Measurements from ENCODE around the gene FMO2. TPM values are rescaled to one million over a fixed set of nuclear protein-coding genes. Genes with fewer than 3 reads are reported as not detected.
A peak's percentile ranks its signal among the peaks of the same experiment; 100 is the strongest.

FMO2 gene
- total RNA-seq, 2 donors from 2014 or later = 9.2 to 18.9 TPM

DNA sequence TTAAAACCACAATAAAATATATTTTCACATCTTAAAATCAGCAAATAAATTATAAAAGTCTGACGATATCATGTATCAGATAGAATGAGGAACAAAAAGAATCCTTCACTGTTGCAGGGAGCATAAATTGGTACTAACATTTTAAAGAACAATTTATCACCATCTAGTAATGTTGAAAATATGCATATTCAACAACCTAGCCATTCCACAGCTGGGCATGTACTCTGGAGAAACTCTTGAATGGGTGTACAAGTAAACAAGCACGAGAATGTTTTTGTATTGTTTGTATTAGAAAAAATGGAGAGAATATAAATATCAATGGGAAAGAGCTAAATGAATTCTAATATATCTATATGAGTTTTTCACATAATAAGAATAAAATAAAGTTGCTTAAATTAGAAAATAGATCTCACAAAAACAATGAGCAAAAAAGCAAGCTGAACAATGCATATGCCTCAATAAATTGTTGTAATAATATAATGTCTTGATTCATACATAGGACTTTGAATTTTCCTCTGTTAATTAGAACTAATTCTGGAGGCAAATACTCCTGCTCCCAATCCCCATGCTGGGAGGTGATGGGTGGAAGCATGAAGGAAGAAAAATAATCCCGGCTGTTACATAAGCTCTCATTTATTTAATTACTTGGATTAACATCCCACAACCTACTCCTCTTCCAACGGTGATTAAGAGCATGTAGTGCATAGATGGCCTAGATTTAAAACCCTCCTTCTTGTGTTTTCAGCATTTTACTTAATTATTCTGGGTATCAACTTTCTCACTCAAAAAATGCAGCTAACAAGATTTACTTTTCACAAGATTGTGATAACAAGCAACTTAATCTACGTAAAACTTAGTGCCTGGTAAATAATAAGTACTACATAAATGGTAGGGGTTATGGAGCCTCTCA is 5.5 kb upstream of the FMO2 start:
- no peak for TF ChIP-seq POLR2A (IDR thresholded peaks at IDR 0.05)
- TF ChIP-seq, protein P1, sequence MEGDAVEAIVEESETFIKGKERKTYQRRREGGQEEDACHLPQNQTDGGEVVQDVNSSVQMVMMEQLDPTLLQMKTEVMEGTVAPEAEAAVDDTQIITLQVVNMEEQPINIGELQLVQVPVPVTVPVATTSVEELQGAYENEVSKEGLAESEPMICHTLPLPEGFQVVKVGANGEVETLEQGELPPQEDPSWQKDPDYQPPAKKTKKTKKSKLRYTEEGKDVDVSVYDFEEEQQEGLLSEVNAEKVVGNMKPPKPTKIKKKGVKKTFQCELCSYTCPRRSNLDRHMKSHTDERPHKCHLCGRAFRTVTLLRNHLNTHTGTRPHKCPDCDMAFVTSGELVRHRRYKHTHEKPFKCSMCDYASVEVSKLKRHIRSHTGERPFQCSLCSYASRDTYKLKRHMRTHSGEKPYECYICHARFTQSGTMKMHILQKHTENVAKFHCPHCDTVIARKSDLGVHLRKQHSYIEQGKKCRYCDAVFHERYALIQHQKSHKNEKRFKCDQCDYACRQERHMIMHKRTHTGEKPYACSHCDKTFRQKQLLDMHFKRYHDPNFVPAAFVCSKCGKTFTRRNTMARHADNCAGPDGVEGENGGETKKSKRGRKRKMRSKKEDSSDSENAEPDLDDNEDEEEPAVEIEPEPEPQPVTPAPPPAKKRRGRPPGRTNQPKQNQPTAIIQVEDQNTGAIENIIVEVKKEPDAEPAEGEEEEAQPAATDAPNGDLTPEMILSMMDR (IDR thresholded peaks at IDR 0.05) = no peak
- Histone ChIP-seq H3K36me3 (replicated peaks in 1 of 2; ENCODE audit: insufficient read depth in 1 of 2, low read depth in 2 of 2) (no peaks in the 10 kb centered on the region), H3K27me3 (no peaks in the 10 kb centered on the region), H3K4me1 (no peaks in the 10 kb centered on the region), H3K9me3 (no peaks in the 10 kb centered on the region), H3K27ac (no peak overlapping the region), H3K4me3 (no peak overlapping the region)
- intact Hi-C loops (cut with DNase I) = no loop called here
- ATAC-seq (no peak), DNase-seq (no peak)
- 59 to 67% methylated on average over 5 of the region's 5 CpGs for WGBS, 2 donors

- H3K27ac ChIP-seq = no peak overlapping the region
- H3K9me3 ChIP-seq = no peaks in the 10 kb centered on the region
- H3K4me1 ChIP-seq = no peaks in the 10 kb centered on the region
- 78 to 92% methylated on average over 2 of the region's 2 CpGs for WGBS, 2 donors
- ATAC-seq (no peak), DNase-seq (no peak)
- H3K27me3 ChIP-seq = no peaks in the 10 kb centered on the region
- intact Hi-C loops (cut with DNase I) = no loop called here
- H3K36me3 ChIP-seq (replicated peaks in 1 of 2; ENCODE audit: insufficient read depth in 1 of 2, low read depth in 2 of 2) = no peaks in the 10 kb centered on the region
- TF ChIP-seq, protein P1 (IDR thresholded peaks at IDR 0.05) = no peak
- TF ChIP-seq POLR2A (IDR thresholded peaks at IDR 0.05) = no peak
- no peak overlapping the region for H3K4me3 ChIP-seq
These were observed 4.4 kb upstream of the FMO2 start for GRCh38 chr1:171180670-171181069.

- ATAC-seq (peak; percentile 85), DNase-seq (peak; percentile 60 to 72 (median 66))
- Histone ChIP-seq H3K36me3 (replicated peaks in 1 of 2; ENCODE audit: insufficient read depth in 1 of 2, low read depth in 2 of 2) (no peaks in the 10 kb centered on the region), H3K4me1 (peaks cover 14% of the 10 kb centered on the region), H3K9me3 (no peaks in the 10 kb centered on the region), H3K27me3 (no peaks in the 10 kb centered on the region), H3K4me3 (no peak overlapping the region), H3K27ac (peak overlapping the region in 2 of 4 donors; percentile 18 to 56)
- TF ChIP-seq, protein P1 (IDR thresholded peaks at IDR 0.05) = peak; percentile 34 to 87 (median 64)
- TF ChIP-seq POLR2A (IDR thresholded peaks at IDR 0.05) = no peak
- WGBS, 2 donors = 15% methylated on average over 11 of the region's 11 CpGs
- intact Hi-C loops (cut with DNase I) = no loop called here
These were observed 3.5 kb downstream of the FMO2 start for GRCh38 chr1:171188388-171189266.

- TF ChIP-seq, protein P1 (IDR thresholded peaks at IDR 0.05) = no peak
- TF ChIP-seq POLR2A (IDR thresholded peaks at IDR 0.05) = no peak
- DNase-seq = no peak
- Histone ChIP-seq H3K9me3 (no peaks in the 10 kb centered on the region), H3K4me1 (peaks cover 19% of the 10 kb centered on the region), H3K27me3 (no peaks in the 10 kb centered on the region), H3K27ac (no peak overlapping the region), H3K36me3 (replicated peaks in 1 of 2; ENCODE audit: insufficient read depth in 1 of 2, low read depth in 2 of 2) (no peaks in the 10 kb centered on the region), H3K4me3 (no peak overlapping the region)
- intact Hi-C loops (cut with DNase I) = no loop called here
- no peak for ATAC-seq
- WGBS, 2 donors = 18 to 21% methylated on average over 1 of the region's 1 CpG
These were observed 6.9 kb downstream of the FMO2 start for GRCh38 chr1:171191992-171192391.

Measured in body of pancreas (tissue), 4 donors.